ENCODE data around the gene NKD2. TPM values are rescaled to one million over a fixed set of nuclear protein-coding genes. Genes with fewer than 3 reads are reported as not detected.

Gene NKD2
- total RNA-seq, 4 donors from 2014 or later = 0.78 to 3.2 (median 1.6) TPM

GRCh38 chr5:1043327-1043726, 34.7 kb downstream of the NKD2 start:
- Histone ChIP-seq H3K27ac (no peak overlapping the region), H3K4me1 (no peaks in the 10 kb centered on the region), H3K4me3 (replicated peaks in 1 of 3) (no peak overlapping the region), H3K36me3 (no peaks in the 10 kb centered on the region), H3K27me3 (no peaks in the 10 kb centered on the region), H3K9me3 (no peaks in the 10 kb centered on the region)
- TF ChIP-seq CTCF (IDR thresholded peaks at IDR 0.05) = no peak
- no peak for TF ChIP-seq POLR2A (IDR thresholded peaks at IDR 0.05)
- WGBS, 2 donors = 87 to 88% methylated on average over 7 of the region's 7 CpGs
- intact Hi-C loops (cut with DNase I) = no loop called here
- no peak for DNase-seq

- no peak overlapping the region for H3K4me3 ChIP-seq (replicated peaks in 1 of 3)
- no peaks in the 10 kb centered on the region for H3K36me3 ChIP-seq
- 88 to 94% methylated on average over 5 of the region's 5 CpGs for WGBS, 2 donors
- no peak overlapping the region for H3K27ac ChIP-seq
- DNase-seq = no peak
- TF ChIP-seq CTCF (IDR thresholded peaks at IDR 0.05) (no peak), POLR2A (IDR thresholded peaks at IDR 0.05) (no peak)
- intact Hi-C loops (cut with DNase I) = no loop called here
- no peaks in the 10 kb centered on the region for H3K27me3 ChIP-seq
- H3K4me1 ChIP-seq = no peaks in the 10 kb centered on the region
- H3K9me3 ChIP-seq = no peaks in the 10 kb centered on the region
These were observed 35.5 kb downstream of the NKD2 start for GRCh38 chr5:1044117-1044516.

- 86 to 90% methylated on average over 9 of the region's 9 CpGs for WGBS, 2 donors
- intact Hi-C loops (cut with DNase I) = no loop called here
- DNase-seq = no peak
These were observed 37.5 kb downstream of the NKD2 start for GRCh38 chr5:1045960-1046560.

GRCh38 chr5:1047332-1047965, 38.8 kb downstream of the NKD2 start:
- no peak for DNase-seq
- Histone ChIP-seq H3K36me3 (peaks cover 11 to 15% of the 10 kb centered on the region in 2 donors), H3K27me3 (no peaks in the 10 kb centered on the region), H3K9me3 (no peaks in the 10 kb centered on the region), H3K4me1 (no peaks in the 10 kb centered on the region), H3K4me3 (replicated peaks in 1 of 3) (no peak overlapping the region), H3K27ac (no peak overlapping the region)
- 92 to 93% methylated on average over 11 of the region's 11 CpGs for WGBS, 2 donors
- TF ChIP-seq CTCF (IDR thresholded peaks at IDR 0.05) (no peak), POLR2A (IDR thresholded peaks at IDR 0.05) (no peak)
- intact Hi-C loops (cut with DNase I) = no loop called here

More at GRCh38 chr5:1045960-1046560, 37.5 kb downstream of the NKD2 start:
- Histone ChIP-seq H3K4me3 (replicated peaks in 1 of 3) (no peak overlapping the region), H3K9me3 (no peaks in the 10 kb centered on the region), H3K27ac (no peak overlapping the region), H3K4me1 (no peaks in the 10 kb centered on the region), H3K27me3 (no peaks in the 10 kb centered on the region), H3K36me3 (peaks cover 0 to under 1% of the 10 kb centered on the region in 2 donors)
- TF ChIP-seq POLR2A (IDR thresholded peaks at IDR 0.05) (no peak), CTCF (IDR thresholded peaks at IDR 0.05) (no peak)

GRCh38 chr5:1048162-1048721, 39.6 kb downstream of the NKD2 start:
- no peaks in the 10 kb centered on the region for H3K4me1 ChIP-seq
- no peak for DNase-seq
- TF ChIP-seq CTCF (IDR thresholded peaks at IDR 0.05) (no peak), POLR2A (IDR thresholded peaks at IDR 0.05) (no peak)
- no peaks in the 10 kb centered on the region for H3K27me3 ChIP-seq
- H3K4me3 ChIP-seq (replicated peaks in 1 of 3) = no peak overlapping the region
- no peaks in the 10 kb centered on the region for H3K9me3 ChIP-seq
- intact Hi-C loops (cut with DNase I) = no loop called here
- 88 to 90% methylated on average over 11 of the region's 11 CpGs for WGBS, 2 donors
- no peak overlapping the region for H3K27ac ChIP-seq
- H3K36me3 ChIP-seq = peaks cover 11 to 16% of the 10 kb centered on the region in 2 donors
